NCI-H146 (cell line): ENCODE measurements around the gene VPS4A.

Source experiments
- DNase-seq: peaks from one replicate; lab custom pipeline; 2025; lab: John Stamatoyannopoulos, UW

The VPS4A gene

GRCh38 chr16:69366431-69366830 lies 55.3 kb downstream of the VPS4A start:
- DNase-seq: no peak

GRCh38 chr16:69367980-69368379 lies 56.8 kb downstream of the VPS4A start:
- DNase-seq: no peak

GRCh38 chr16:69368866-69369265 lies 57.7 kb downstream of the VPS4A start:
- DNase-seq: peak; percentile 51

GRCh38 chr16:69371564-69371963 lies 60.4 kb downstream of the VPS4A start:
- DNase-seq: no peak

GRCh38 chr16:69373019-69373418 lies 61.9 kb downstream of the VPS4A start:
- DNase-seq: no peak
